HG03520 (cell line): ENCODE measurements around the gene KCNIP1.
A peak's percentile ranks its signal among the peaks of the same experiment; 100 is the strongest.

ENCODE experiments used
- ATAC-seq: cut with Tn5 transposase; IDR thresholded peaks from one replicate; pipeline ENCODE4 v1.9.1; 2021; ENCODE audit warnings: mild to moderate bottlenecking, moderate library complexity; ENCODE audit not compliant: unreplicated experiment

KCNIP1 gene

GRCh38 chr5:170508036-170508435 lies 4.2 kb downstream of the KCNIP1 start:
- ATAC-seq, result peak; percentile 71

GRCh38 chr5:170508660-170509347 lies 5.0 kb downstream of the KCNIP1 start:
- ATAC-seq, result no peak

- ATAC-seq, result no peak
Observed at GRCh38 chr5:170509348-170509660, 5.5 kb downstream of the KCNIP1 start.

GRCh38 chr5:170510126-170510525 lies 6.3 kb downstream of the KCNIP1 start:
- ATAC-seq, result no peak

DNA sequence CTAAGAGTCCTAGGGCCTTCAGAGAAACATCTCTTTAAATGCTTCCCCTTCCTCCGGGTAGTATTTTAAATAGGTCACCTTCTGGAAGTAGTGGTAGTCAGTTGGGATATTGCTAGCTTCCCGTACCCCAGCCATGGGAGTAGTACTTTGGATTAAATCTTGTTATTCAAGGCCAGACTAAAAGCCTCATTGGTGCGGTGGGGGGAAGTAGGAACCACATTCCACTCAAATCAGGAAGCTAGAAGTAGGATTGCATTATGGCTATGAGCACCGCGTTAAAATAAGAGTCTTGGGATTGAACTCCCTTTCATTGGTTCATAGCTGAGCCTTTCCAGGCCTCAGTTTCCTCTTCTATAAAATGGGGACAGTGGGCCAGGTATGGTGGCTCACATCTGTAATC lies 6.7 kb downstream of the KCNIP1 start:
- ATAC-seq, result no peak

DNA sequence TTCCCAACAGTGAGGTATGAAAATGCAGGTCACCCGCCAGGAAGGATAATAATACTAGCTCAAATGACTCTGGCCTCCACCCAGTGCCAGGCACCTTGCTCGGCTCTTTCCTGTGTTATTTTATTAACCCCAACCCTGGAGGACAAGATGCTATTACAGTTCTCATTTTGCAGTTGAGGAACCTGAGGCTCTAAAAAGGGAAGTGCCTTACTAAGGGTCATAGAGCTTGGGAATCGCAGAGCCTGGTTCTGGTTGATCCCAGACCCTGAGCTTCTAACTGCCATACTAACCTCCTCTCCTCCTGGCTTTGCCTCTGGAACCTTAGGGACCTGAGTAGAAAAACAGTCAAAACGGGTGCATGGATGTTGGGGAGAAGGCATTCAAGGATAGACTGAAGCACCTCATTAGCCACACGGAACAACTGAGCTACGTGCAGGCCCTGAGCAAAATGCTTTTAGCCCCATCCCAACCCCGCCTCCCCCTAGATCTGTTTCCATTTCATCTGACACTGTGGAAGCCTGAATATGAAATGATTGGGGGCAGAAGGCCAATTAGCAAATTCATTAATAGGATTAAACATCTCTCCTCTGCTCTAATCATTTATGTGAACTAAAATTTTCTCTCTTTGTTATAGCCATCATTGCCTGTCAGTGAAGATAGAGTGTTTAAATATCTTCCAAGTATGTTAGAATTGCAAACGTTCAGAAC lies 7.9 kb downstream of the KCNIP1 start:
- ATAC-seq, result no peak

GRCh38 chr5:170513856-170514525 lies 10.2 kb downstream of the KCNIP1 start:
- ATAC-seq, result no peak

DNA sequence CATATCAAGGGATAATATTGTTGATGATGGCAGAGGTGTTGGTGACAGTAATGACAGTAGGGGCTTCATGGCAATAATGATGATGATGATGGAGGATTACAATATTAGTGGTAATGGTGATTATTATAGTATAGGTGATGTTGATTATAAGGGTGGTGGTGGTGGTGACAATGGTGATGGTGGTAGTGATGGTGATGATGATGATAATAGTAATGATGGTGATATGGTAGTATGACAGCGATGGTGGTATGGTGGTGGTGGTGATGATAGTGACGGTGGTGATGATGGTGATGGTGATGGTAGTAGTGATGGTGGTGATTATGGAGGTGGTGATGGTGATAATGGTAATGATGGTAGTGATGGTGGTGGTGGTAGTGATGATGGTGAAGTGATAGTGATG lies 13.6 kb downstream of the KCNIP1 start:
- ATAC-seq, result no peak

DNA sequence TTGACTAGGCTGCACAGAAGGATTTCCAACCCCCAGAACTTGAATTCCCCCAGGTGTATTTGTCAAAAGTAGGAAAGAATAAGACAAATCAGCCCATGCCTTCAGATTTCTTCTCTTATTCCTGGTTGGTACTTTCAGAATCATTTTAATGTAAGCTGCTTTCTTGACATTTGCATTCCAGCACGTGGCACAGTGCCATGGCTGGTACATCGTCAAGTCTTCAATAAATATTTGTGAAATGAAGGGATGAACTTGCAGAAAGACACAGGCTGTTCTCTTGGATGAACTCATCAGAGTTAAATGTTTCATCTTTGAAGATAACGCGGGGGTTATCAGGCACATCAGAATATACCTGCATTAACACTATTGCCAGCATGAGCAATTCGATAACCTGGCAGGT lies 14.5 kb downstream of the KCNIP1 start:
- no peak for ATAC-seq

DNA sequence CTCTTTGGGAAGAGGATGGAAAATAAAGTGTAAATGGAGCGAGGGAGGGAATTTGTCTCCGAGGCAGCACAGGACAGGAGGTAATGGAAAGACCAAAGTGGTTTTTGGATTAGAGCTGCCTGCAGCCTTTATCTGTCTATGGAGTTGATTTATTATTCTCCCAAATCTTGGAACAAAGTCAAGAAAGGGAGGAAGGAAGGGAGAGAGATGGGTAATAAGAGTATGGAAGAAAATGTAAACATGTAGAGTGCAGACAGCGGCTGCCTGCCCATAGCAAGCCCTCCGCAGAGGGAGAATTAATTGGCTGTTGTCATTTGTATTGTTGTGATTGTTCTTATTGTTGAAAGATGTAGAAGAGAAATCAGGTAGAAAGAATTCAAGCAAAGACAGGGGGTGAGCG lies 15.7 kb downstream of the KCNIP1 start:
- ATAC-seq, result no peak

DNA sequence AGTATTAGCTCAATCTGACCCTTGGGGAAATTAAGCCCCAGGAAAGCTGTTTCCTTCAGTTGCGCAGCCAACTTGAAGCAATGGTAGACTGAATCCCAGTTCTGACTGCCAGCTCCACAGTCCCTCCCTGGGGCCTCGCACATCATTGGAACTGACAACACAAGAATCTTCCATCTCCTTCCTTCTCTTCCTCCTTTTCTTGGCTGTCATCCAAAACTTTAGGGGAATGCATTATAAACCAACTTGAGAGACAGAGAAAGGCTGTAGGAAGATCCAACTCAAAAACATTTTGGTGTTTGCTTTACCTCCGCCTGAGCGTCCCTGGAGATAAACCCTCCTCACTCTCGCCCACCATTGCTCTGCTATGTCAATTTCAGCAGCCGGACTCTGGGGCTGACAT lies 16.6 kb downstream of the KCNIP1 start:
- ATAC-seq, result no peak

DNA sequence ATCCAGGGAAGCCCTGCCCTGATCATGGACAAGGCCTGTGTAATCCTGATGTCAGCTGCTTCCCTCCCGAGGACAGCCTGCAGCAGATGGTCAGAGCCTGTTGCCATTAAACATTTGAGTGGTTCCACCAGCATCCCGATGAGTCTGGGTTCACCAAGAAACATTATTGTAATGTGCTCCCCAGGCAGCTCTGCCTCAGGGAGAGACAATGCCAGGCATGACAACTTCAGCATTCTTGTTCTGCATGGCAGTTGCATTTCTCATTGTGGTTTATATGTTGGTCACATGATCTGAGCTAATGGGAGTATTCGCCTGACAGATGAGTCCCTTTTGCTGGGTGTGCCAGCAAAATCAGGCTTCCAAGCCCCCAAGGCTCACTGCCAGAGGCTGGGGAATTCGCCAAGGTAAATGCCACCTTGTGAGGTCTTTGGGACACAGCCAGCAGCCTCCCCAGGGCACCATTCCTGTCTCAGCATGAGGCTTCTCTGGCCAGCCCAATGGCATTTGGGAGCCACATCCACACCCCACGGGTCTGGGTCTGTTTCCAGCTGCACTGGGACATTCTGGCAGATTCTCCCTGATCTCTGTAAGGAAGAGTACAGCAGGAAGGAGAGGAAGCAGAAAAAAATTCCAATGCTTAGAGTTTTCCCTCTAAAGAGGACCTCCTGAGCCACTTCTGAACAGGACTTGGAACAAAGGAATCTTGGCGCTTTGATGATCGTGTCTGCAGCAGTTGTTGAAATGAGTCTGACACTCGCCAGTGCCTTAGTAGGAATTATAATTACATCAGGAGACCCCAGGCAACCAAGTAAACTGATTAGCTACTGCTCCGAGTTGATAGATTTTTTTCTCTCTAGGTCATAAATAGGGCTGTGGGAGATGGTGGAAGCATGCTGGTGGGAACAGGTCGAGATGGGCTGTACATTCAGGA lies 18.7 kb downstream of the KCNIP1 start:
- ATAC-seq, result no peak

- ATAC-seq, result no peak
Observed at GRCh38 chr5:170523142-170523551, 19.3 kb downstream of the KCNIP1 start.

DNA sequence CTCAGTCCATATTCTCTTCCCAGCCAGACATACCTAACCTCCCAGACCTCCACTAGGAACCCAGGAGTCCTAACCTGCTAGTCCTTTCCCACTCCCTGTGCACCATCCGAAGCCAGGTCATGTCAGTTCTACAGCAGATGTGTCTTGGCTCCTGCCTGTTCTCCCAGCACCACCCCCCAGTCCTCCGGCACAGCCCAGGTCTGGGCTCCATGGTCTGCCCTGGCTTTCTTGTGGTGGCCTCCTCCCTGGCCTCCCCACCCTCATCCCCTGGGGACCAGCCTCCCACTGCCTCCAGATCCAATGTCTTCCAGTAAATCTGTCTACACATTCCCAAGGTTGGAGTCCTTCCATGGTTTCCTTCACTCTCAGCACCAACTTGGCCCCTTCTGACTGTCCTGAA lies 20.0 kb downstream of the KCNIP1 start:
- ATAC-seq, result no peak

GRCh38 chr5:170524576-170524975 lies 20.8 kb downstream of the KCNIP1 start:
- ATAC-seq, result no peak

- ATAC-seq, result no peak
Observed at GRCh38 chr5:170525470-170526211, 21.8 kb downstream of the KCNIP1 start.

DNA sequence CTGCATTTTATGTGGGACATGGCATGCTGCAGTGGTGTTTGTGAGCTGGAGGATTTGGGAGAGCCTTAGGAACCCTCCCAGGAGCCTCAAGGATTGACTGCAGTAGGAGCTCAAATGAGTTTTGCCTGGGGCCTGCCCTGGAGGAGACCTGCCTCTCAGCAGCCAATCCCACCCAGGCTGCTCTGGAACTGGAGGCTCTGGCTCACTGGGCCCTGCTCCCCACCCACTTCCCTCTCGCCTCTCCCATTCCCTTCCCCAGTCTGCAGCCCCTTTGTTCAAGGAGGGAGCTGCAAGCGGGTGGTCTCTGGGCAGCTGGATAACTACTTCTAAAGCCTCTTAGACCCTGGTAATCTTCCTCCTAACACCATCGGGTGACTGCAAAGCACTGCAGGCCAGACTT lies 24.2 kb downstream of the KCNIP1 start:
- ATAC-seq, result no peak

DNA sequence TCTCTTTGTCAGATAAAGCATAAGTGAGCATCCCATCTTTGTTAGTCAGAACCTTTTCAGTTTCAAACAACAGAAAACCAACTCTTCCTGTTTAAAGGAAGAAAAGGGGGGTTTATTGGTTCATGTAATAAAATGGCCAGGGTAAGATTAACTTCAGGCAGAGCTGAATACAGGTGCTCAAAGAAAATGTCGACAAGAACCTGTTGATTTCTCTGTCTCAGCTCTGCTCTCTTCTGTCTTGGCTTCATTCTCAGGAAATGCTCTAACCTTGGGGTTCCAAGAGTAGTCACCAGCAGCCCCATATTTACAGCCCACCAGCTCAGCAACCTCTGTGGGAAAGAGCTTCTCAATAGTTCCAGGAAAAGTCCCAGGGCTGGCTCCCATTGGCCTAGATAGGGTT lies 25.2 kb downstream of the KCNIP1 start:
- ATAC-seq, result no peak

DNA sequence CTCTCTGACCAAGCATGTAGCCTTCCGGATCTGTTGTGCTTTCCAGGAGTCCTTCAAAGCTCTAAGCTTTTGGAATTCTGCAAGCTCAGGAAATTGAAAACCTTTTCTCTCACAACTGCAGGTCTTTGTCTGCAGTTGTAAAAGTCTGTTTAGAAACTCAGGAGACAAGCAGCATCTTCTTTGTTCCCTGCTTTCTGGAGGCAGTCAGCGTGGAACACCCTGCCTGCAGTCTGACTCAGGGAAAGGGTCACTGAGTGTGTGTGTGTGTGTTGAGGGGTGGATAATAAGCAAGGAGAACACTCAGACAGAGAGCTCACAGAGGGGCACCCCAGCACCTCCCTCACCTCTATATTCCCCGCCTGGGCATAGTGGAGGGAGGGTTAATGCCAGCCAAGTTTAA lies 29.1 kb downstream of the KCNIP1 start:
- no peak for ATAC-seq

GRCh38 chr5:170533383-170533782 lies 29.6 kb downstream of the KCNIP1 start:
- no peak for ATAC-seq

GRCh38 chr5:170534177-170534576 lies 30.4 kb downstream of the KCNIP1 start:
- no peak for ATAC-seq
